ENCODE data around the gene TSNAXIP1. TPM values are rescaled to one million over a fixed set of nuclear protein-coding genes. Genes with fewer than 3 reads are reported as not detected.

Gene TSNAXIP1
- total and polyA plus RNA-seq, 10 of the 15 experiments (the other 5 are each of a cell fraction or from before 2014, with no cell fraction given), result 0.09 to 0.63 (median 0.37) TPM; not detected in 1

- TF ChIP-seq REST (IDR thresholded peaks at IDR 0.05; ENCODE audit: low read depth, low read length), result no peak
- TF ChIP-seq, protein P1, sequence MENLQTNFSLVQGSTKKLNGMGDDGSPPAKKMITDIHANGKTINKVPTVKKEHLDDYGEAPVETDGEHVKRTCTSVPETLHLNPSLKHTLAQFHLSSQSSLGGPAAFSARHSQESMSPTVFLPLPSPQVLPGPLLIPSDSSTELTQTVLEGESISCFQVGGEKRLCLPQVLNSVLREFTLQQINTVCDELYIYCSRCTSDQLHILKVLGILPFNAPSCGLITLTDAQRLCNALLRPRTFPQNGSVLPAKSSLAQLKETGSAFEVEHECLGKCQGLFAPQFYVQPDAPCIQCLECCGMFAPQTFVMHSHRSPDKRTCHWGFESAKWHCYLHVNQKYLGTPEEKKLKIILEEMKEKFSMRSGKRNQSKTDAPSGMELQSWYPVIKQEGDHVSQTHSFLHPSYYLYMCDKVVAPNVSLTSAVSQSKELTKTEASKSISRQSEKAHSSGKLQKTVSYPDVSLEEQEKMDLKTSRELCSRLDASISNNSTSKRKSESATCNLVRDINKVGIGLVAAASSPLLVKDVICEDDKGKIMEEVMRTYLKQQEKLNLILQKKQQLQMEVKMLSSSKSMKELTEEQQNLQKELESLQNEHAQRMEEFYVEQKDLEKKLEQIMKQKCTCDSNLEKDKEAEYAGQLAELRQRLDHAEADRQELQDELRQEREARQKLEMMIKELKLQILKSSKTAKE (IDR thresholded peaks at IDR 0.05; ENCODE audit: low read depth, poor library complexity, severe bottlenecking), result no peak
- no peak for TF ChIP-seq SMARCA5 (IDR thresholded peaks at IDR 0.05)
These were observed 25.7 kb upstream of the TSNAXIP1 start (continued) for GRCh38 chr16:67780847-67781564.

DNA sequence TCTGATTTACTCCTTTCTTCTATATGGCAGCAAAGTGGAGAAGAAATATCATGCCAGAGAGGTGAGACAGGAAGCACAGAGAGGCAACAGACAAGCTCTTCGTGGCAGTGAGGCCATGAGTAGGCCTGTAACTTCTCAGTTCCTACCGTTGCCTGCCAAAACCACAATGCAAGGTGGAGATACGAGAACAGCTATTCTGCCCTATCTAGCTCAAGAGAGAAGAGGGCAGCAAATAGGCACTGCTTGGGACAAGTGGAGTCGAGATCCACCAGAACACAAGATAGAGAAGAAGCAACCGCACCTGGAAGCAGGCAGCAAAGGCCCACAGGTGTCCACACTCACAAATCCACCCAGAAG is 25.1 kb upstream of the TSNAXIP1 start:
- Histone ChIP-seq H4K20me1 (ENCODE audit: control insufficient read depth, insufficient read depth) (no peaks in the 10 kb centered on the region), H3K4me2 (ENCODE audit: control insufficient read depth, insufficient read depth) (peak overlapping the region; percentile 44), H3K4me1 (ENCODE audit: control insufficient read depth, insufficient read depth, low read length) (peaks cover 33% of the 10 kb centered on the region), H3K79me2 (ENCODE audit: control insufficient read depth, insufficient read depth, low read length) (peaks cover 28% of the 10 kb centered on the region), H2AFZ (ENCODE audit: control insufficient read depth, low read depth, low read length) (no peak overlapping the region), H3K36me3 (ENCODE audit: control insufficient read depth in 2 of 2, insufficient read depth in 2 of 2, low read length in 1 of 2) (peaks cover 0 to 4% of the 10 kb centered on the region in 2 experiments; a peak in 3 of 4 replicates), H3K27me3 (replicated peaks in 1 of 2; ENCODE audit: control insufficient read depth in 2 of 2, insufficient read depth in 2 of 2, low read length in 1 of 2) (no peaks in the 10 kb centered on the region), H3K27ac (ENCODE audit: control insufficient read depth, insufficient read depth) (peak overlapping the region; percentile 14; the same call in 1 of the 2 replicates), H3K4me3 (no peak overlapping the region), H3K9me3 (replicated peaks; ENCODE audit: control insufficient read depth, insufficient read depth, low read length) (no peaks in the 10 kb centered on the region), H3K9ac (ENCODE audit: control insufficient read depth, insufficient read depth, low read length) (peak overlapping the region; percentile 50; the same call in 1 of the 2 replicates)
- RAD21 ChIA-PET (ENCODE audit: unreplicated experiment), result interaction anchor here (0.9 to 1.2 kb wide), 4 partner anchors 14 to 69 kb away, joined by 3 to 5 read pairs (median 4); partner anchors contain the start of genes RANBP10 and TSNAXIP1
- peak; percentile 75 for ATAC-seq
- SMC1A ChIA-PET (ENCODE audit: uncharacterized antibody, unreplicated experiment), result interaction anchor here (1.1 to 1.6 kb wide), 4 partner anchors 19 to 37 kb away, joined by 3 to 9 read pairs (median 4); partner anchors contain the start of genes RANBP10 and TSNAXIP1
- FAIRE-seq, result no peak
- in situ Hi-C loops (cut with MboI), result no loop called here
- 37% methylated on average over 5 of the region's 5 CpGs for WGBS (ENCODE audit: insufficient coverage, insufficient replicate concordance, low lambda C conversion rate, missing lambda C conversion rate)
- no peak for DNase-seq (ENCODE audit: low read depth, low spot score)
- POLR2A ChIA-PET, result interaction anchor here (0.5 to 1.6 kb wide), 4 partner anchors 10 to 62 kb away, joined by 3 to 6 read pairs (median 4); partner anchors contain the start of genes GFOD2, RANBP10 and TSNAXIP1
- BruUV-seq (replicated peaks), result no TSS peak
- CTCF ChIA-PET, result interaction anchor here (0.6 to 4.5 kb wide), 6 partner anchors 20 to 136 kb away, joined by 3 to 22 read pairs (median 4); partner anchors contain the start of genes CARMIL2, RANBP10 and TSNAXIP1
- intact Hi-C loops (cut with micrococcal nuclease; ENCODE audit: unreplicated experiment), result no loop called here
- TF ChIP-seq SPI1 (IDR thresholded peaks at IDR 0.05; ENCODE audit: borderline replicate concordance, insufficient read depth, low read depth, low read length) (peak; percentile 49; the same call in 1 of the 2 replicates), DPF2 (IDR thresholded peaks at IDR 0.05) (no peak), KAT2A (conservative IDR thresholded peaks at IDR 0.05; ENCODE audit: control insufficient read depth, low read depth, low read length) (no peak), EGR1 (IDR thresholded peaks at IDR 0.05; ENCODE audit: borderline replicate concordance in 1 of 2, low read depth in 2 of 2, low read length in 2 of 2) (no peak), RUNX3 (IDR thresholded peaks at IDR 0.05; ENCODE audit: low read length) (peak; percentile 82)
- TF ChIP-seq, protein P2, sequence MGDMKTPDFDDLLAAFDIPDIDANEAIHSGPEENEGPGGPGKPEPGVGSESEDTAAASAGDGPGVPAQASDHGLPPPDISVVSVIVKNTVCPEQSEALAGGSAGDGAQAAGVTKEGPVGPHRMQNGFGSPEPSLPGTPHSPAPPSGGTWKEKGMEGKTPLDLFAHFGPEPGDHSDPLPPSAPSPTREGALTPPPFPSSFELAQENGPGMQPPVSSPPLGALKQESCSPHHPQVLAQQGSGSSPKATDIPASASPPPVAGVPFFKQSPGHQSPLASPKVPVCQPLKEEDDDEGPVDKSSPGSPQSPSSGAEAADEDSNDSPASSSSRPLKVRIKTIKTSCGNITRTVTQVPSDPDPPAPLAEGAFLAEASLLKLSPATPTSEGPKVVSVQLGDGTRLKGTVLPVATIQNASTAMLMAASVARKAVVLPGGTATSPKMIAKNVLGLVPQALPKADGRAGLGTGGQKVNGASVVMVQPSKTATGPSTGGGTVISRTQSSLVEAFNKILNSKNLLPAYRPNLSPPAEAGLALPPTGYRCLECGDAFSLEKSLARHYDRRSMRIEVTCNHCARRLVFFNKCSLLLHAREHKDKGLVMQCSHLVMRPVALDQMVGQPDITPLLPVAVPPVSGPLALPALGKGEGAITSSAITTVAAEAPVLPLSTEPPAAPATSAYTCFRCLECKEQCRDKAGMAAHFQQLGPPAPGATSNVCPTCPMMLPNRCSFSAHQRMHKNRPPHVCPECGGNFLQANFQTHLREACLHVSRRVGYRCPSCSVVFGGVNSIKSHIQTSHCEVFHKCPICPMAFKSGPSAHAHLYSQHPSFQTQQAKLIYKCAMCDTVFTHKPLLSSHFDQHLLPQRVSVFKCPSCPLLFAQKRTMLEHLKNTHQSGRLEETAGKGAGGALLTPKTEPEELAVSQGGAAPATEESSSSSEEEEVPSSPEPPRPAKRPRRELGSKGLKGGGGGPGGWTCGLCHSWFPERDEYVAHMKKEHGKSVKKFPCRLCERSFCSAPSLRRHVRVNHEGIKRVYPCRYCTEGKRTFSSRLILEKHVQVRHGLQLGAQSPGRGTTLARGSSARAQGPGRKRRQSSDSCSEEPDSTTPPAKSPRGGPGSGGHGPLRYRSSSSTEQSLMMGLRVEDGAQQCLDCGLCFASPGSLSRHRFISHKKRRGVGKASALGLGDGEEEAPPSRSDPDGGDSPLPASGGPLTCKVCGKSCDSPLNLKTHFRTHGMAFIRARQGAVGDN (IDR thresholded peaks at IDR 0.05), result peak; percentile 49; the same call in 1 of the 2 replicates
